ENCODE results near the gene NAALADL2.

- TF ChIP-seq EZH2phosphoT487 (IDR thresholded peaks at IDR 0.05; ENCODE audit: borderline replicate concordance, low read length) (no peak), CTCF (conservative IDR thresholded peaks at IDR 0.05; ENCODE audit: low read depth, low read length) (no peak), EZH2 (IDR thresholded peaks at IDR 0.05; ENCODE audit: low read length, unreplicated experiment) (no peak)
Measured at GRCh38 chr3:175207361-175207760, 348.2 kb downstream of the NAALADL2 start.
